ENCODE measurements around the gene OR4E2. TPM values are rescaled to one million over a fixed set of nuclear protein-coding genes. Genes with fewer than 3 reads are reported as not detected.

The OR4E2 gene
- total and polyA plus RNA-seq, 2 donors (not counting 1 experiment from before 2014, with no cell fraction given), result not detected

GRCh38 chr14:21714318-21714929 lies 60.8 kb downstream of the OR4E2 start:
- no peak overlapping the region for H3K9ac ChIP-seq (ENCODE audit: insufficient read depth, low read length)

More at GRCh38 chr14:21714318-21714929, 60.8 kb downstream of the OR4E2 start:
- Histone ChIP-seq H4K20me1 (ENCODE audit: control insufficient read depth, extremely low read depth, insufficient read depth, low read length) (no peaks in the 10 kb centered on the region), H3K36me3 (ENCODE audit: control insufficient read depth, insufficient read depth, low read length) (no peaks in the 10 kb centered on the region), H3K27ac (ENCODE audit: insufficient read depth, low read length) (no peak overlapping the region), H3K4me1 (ENCODE audit: control insufficient read depth, extremely low read depth, insufficient read depth, low read length) (no peaks in the 10 kb centered on the region), H3K4me2 (ENCODE audit: extremely low read depth, insufficient read depth, low read length) (no peak overlapping the region), H3K4me3 (replicated peaks in 1 of 4; ENCODE audit: control extremely low read depth in 1 of 4, insufficient read depth in 1 of 4, low read depth in 3 of 4, low read length in 4 of 4) (no peak overlapping the region), H3K9me3 (ENCODE audit: control insufficient read depth, insufficient read depth, low read depth, low read length) (no peaks in the 10 kb centered on the region), H3K27me3 (ENCODE audit: control insufficient read depth, insufficient read depth, low read length) (no peaks in the 10 kb centered on the region), H3K79me2 (ENCODE audit: control insufficient read depth, insufficient read depth, low read length) (no peaks in the 10 kb centered on the region), H2AFZ (ENCODE audit: low read length) (no peak overlapping the region)
- no peak for TF ChIP-seq CTCF (conservative IDR thresholded peaks at IDR 0.05 in 1 of 2, IDR thresholded peaks at IDR 0.05 in 1 of 2; ENCODE audit: low read depth in 1 of 2, low read length in 2 of 2)
- no peak for TF ChIP-seq EZH2 (IDR thresholded peaks at IDR 0.05; ENCODE audit: low read length, missing control alignments)
- no peak for DNase-seq (ENCODE audit: low read depth in 2 of 2)

Other genes starting within 250 kb of the OR4E2 start
- gene CHD8, start 197.7 kb upstream of the OR4E2 start, total RNA-seq, result 46.5 and 56.3 TPM in 2 replicates
- gene CHD8, start 197.7 kb upstream of the OR4E2 start, polyA plus RNA-seq, result 11.1 and 19.3 TPM in 2 replicates
- gene RAB2B, start 176.9 kb upstream of the OR4E2 start, total RNA-seq, result 22.3 and 31.7 TPM in 2 replicates
- 17.6 and 27.8 TPM in 2 replicates for gene RAB2B, start 176.9 kb upstream of the OR4E2 start, polyA plus RNA-seq
- 19.8 and 30.6 TPM in 2 replicates for gene TOX4, start 176.6 kb upstream of the OR4E2 start, total RNA-seq
- gene TOX4, start 176.6 kb upstream of the OR4E2 start, polyA plus RNA-seq, result 86.1 and 92.5 TPM in 2 replicates
- gene METTL3, start 142.5 kb upstream of the OR4E2 start, total RNA-seq, result 54.4 and 59.9 TPM in 2 replicates
- 39.2 and 44.0 TPM in 2 replicates for gene METTL3, start 142.5 kb upstream of the OR4E2 start, polyA plus RNA-seq
- gene SALL2, start 127.5 kb upstream of the OR4E2 start, total RNA-seq, result 3.1 and 3.5 TPM in 2 replicates
- gene SALL2, start 127.5 kb upstream of the OR4E2 start, polyA plus RNA-seq, result 3.9 and 6.1 TPM in 2 replicates
- gene OR10G3, start 73.8 kb upstream of the OR4E2 start, total RNA-seq, result not detected in 2 replicates
- not detected in 2 replicates for gene OR10G3, start 73.8 kb upstream of the OR4E2 start, polyA plus RNA-seq
- not detected in 2 replicates for gene OR10G2, start 18.9 kb upstream of the OR4E2 start, total RNA-seq
- not detected in 2 replicates for gene OR10G2, start 18.9 kb upstream of the OR4E2 start, polyA plus RNA-seq
- gene OR4E1, start 20.0 kb downstream of the OR4E2 start, total RNA-seq, result not detected in 2 replicates
- not detected in 2 replicates for gene OR4E1, start 20.0 kb downstream of the OR4E2 start, polyA plus RNA-seq

Measured in fibroblast of lung (primary cell).